Activated CD4-positive, alpha-beta T cell treated with anti-CD3 and anti-CD28 coated beads for 24 hours (primary cell): ENCODE results near the gene SCAMP1.
"Not testable (repeated sequence)": the region's sequence is repeated elsewhere in the genome, so short reads cannot be mapped to it uniquely, and the experiment has no call there.

Experiments used
- DNase-seq, 2 donors: peaks; one replicate each; pipeline ENCODE4 v3.0.0-alpha.2; 2020; ENCODE audit warnings: low read depth in 2 of 2

SCAMP1 gene

GRCh38 chr5:78360924-78361630, 660 bp downstream of the SCAMP1 start:
- peak; percentile 22 to 36 for DNase-seq

- DNase-seq = no peak
Observed at GRCh38 chr5:78361631-78361993, 1.2 kb downstream of the SCAMP1 start.

GRCh38 chr5:78362220-78362619, 1.8 kb downstream of the SCAMP1 start:
- no peak for DNase-seq

GRCh38 chr5:78364005-78364404, 3.6 kb downstream of the SCAMP1 start:
- no peak for DNase-seq

GRCh38 chr5:78367318-78367991, 7.0 kb downstream of the SCAMP1 start:
- no peak for DNase-seq

GRCh38 chr5:78369680-78370079, 9.3 kb downstream of the SCAMP1 start:
- no peak for DNase-seq

GRCh38 chr5:78373231-78373630, 12.8 kb downstream of the SCAMP1 start:
- no peak for DNase-seq

- no peak for DNase-seq
Observed at GRCh38 chr5:78376315-78376714, 15.9 kb downstream of the SCAMP1 start.

GRCh38 chr5:78377056-78377717, 16.8 kb downstream of the SCAMP1 start:
- DNase-seq = no peak

- DNase-seq = no peak
Observed at GRCh38 chr5:78377718-78378105, 17.3 kb downstream of the SCAMP1 start.

- no peak for DNase-seq
Observed at GRCh38 chr5:78387468-78388153, 27.2 kb downstream of the SCAMP1 start.

- DNase-seq = not testable (repeated sequence)
Observed at GRCh38 chr5:78391357-78391756, 30.9 kb downstream of the SCAMP1 start.

- DNase-seq = no peak
Observed at GRCh38 chr5:78397831-78398230, 37.4 kb downstream of the SCAMP1 start.

- DNase-seq = no peak
Observed at GRCh38 chr5:78399116-78399515, 38.7 kb downstream of the SCAMP1 start.

GRCh38 chr5:78404682-78405293, 44.4 kb downstream of the SCAMP1 start:
- no peak for DNase-seq

GRCh38 chr5:78405829-78406750, 45.7 kb downstream of the SCAMP1 start:
- no peak for DNase-seq

GRCh38 chr5:78407458-78407857, 47.0 kb downstream of the SCAMP1 start:
- DNase-seq = no peak

GRCh38 chr5:78411586-78411985, 51.2 kb downstream of the SCAMP1 start:
- DNase-seq = no peak

GRCh38 chr5:78416677-78417425, 56.4 kb downstream of the SCAMP1 start:
- no peak for DNase-seq

- DNase-seq = no peak
Observed at GRCh38 chr5:78419396-78419795, 59.0 kb downstream of the SCAMP1 start.
